Fibroblast of the conjunctiva (primary cell): Measurements from ENCODE around the gene SKIL.

Source experiments
- DNase-seq: peaks from one replicate; pipeline ENCODE4 v3.0.0-alpha.2; 2010; ENCODE audit warnings: low read depth

SKIL gene

GRCh38 chr3:170437696-170438407 is 80.3 kb downstream of the SKIL start:
- DNase-seq: no peak

- DNase-seq: no peak
Observed at GRCh38 chr3:170438836-170439235, 81.3 kb downstream of the SKIL start.

DNA sequence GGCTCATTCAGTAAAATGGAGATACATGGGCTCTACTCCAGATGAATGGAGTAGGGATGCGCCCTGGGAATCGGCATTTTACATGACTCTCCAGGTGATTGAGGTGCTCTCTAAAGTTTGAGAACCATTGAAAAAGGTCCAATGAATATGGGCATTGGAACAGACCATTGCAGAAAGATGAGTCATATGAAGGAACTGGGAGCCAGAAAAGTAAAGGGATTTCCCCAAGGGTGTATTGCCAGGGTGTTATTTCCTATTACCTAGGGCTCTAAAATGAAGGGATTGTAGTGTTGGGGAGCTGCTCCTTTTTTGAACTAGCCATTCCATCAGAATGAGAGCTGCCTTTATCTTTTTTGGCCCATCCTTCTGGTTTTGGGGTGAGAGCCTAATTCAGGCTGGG is 82.8 kb downstream of the SKIL start:
- no peak for DNase-seq

DNA sequence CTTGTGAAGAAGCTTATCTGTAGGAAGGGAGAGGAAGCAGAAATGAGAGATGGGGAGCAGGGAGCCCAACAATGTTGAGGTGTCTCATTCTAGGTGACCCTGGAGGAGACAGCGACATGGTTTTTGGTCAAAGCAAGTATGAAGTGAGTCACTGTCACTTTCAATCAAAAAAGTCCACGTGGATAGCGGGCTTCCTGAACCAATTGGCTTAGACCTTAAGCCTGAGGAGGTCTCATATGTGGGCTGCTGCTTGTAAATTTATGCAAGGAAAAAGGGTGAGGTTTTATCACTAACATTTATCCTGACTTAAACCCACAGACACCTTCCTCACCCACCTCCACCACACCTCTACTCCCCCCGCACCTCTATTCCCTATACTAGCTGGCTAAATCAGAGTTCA is 83.9 kb downstream of the SKIL start:
- DNase-seq: no peak

- no peak for DNase-seq
Observed at GRCh38 chr3:170442947-170443346, 85.4 kb downstream of the SKIL start.

GRCh38 chr3:170443457-170443856 is 85.9 kb downstream of the SKIL start:
- no peak for DNase-seq
